ENCODE results near the gene MAN2B2. TPM values are rescaled to one million over a fixed set of nuclear protein-coding genes. Genes with fewer than 3 reads are reported as not detected.

MAN2B2 gene
- polyA plus RNA-seq, 1 donor (not counting 4 experiments of a cell fraction or from before 2014, with no cell fraction given): 7.4 TPM

DNA sequence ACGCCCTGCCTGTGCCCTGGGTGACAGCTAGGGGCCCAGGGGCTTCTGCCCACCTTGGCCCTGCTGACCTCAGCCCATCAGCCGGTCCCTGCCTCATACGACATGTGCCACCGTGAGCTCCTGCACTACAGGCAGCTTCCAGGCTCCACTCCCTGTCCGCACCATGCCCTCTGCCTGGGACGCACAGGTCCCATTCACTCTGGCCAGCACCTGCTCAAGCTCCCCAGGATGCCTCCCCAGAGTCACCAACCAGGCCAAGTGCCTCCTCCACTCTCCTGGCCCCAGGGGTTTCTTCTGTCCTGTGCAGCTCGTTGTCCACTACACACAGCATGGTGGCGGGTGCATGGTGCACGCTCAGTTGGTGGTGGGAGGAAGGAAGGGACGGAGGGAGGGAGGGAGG is 45.3 kb downstream of the MAN2B2 start:
- Histone ChIP-seq H3K9me3 (ENCODE audit: control insufficient read depth, low read depth, low read length) (no peaks in the 10 kb centered on the region), H2AFZ (ENCODE audit: control insufficient read depth, low read length) (no peak overlapping the region), H4K20me1 (ENCODE audit: control insufficient read depth, extremely low read depth, insufficient read depth, low read length) (no peaks in the 10 kb centered on the region), H3K36me3 (ENCODE audit: control insufficient read depth in 2 of 2, extremely low read depth in 1 of 2, insufficient read depth in 2 of 2, low read length in 2 of 2) (peaks cover 3 to 15% of the 10 kb centered on the region in 2 experiments), H3K4me2 (ENCODE audit: control insufficient read depth, extremely low read depth, insufficient read depth, low read depth, low read length) (no peak overlapping the region), H3K79me2 (ENCODE audit: control insufficient read depth, insufficient read depth, low read length) (no peaks in the 10 kb centered on the region), H3K9ac (ENCODE audit: control insufficient read depth, extremely low read depth, insufficient read depth, low read length) (no peak overlapping the region), H3K9me1 (ENCODE audit: control insufficient read depth, extremely low read depth, insufficient read depth, low read length) (no peaks in the 10 kb centered on the region), H3K27me3 (ENCODE audit: control insufficient read depth, extremely low read depth, insufficient read depth, low read length) (no peaks in the 10 kb centered on the region), H3K4me3 (ENCODE audit: control insufficient read depth in 2 of 3, extremely low read depth in 1 of 3, insufficient read depth in 2 of 3, low read depth in 1 of 3, low read length in 3 of 3) (no peak overlapping the region), H3K4me1 (ENCODE audit: control insufficient read depth, extremely low read depth, insufficient read depth, low read length) (no peaks in the 10 kb centered on the region), H3K27ac (ENCODE audit: control insufficient read depth, insufficient read depth, low read length) (no peak overlapping the region)
- FAIRE-seq (no peak), DNase-seq (ENCODE audit: low read depth, low spot score) (no peak)
- no peak for TF ChIP-seq CTCF (optimal IDR thresholded peaks at IDR 0.05 in 1 of 3, IDR thresholded peaks at IDR 0.05 in 1 of 3, conservative IDR thresholded peaks at IDR 0.05 in 1 of 3; ENCODE audit: extremely low read depth in 1 of 3, insufficient read depth in 2 of 3, low read length in 3 of 3)
- TF ChIP-seq EZH2 (IDR thresholded peaks at IDR 0.05; ENCODE audit: low read length): no peak
- dilution Hi-C loops (cut with MboI; ENCODE audit: extremely low pct_ligation_motif_present, low sequenced_read_pairs): no loop called here

DNA sequence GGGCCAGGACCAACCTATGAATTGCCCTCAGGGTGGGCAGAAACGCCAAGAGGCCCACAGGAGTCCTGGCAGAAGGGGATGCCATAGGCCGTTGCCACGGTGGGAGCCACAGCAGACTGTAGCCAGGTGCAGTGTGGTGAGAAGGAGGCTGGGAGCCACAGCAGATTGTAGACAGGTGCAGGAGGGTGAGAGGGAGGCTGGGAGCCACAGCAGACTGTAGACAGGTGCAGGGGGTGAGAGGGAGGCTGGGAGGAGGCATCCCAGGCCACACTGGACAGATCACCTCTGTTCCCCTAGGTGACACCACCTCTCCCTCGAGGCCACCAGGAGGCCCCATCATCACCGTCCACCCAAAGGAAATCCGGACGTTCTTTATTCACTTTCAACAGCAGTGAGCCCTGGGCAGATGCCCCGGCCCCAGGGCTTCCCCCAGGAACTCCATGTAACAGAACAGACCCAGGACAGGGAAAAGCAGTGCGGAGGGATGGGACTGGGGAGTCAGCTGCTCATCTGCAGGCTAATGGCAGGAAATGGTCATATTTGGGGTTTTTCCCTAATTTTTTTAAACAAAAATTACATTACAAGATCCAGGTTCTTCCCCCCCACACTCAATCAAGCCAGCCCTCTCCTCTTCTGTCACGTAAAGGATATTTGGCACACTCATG is 46.0 kb downstream of the MAN2B2 start:
- Histone ChIP-seq H3K4me3 (ENCODE audit: control insufficient read depth in 2 of 3, extremely low read depth in 1 of 3, insufficient read depth in 2 of 3, low read depth in 1 of 3, low read length in 3 of 3) (no peak overlapping the region), H4K20me1 (ENCODE audit: control insufficient read depth, extremely low read depth, insufficient read depth, low read length) (no peaks in the 10 kb centered on the region), H3K36me3 (ENCODE audit: control insufficient read depth in 2 of 2, extremely low read depth in 1 of 2, insufficient read depth in 2 of 2, low read length in 2 of 2) (peaks cover 3 to 14% of the 10 kb centered on the region in 2 experiments), H3K4me1 (ENCODE audit: control insufficient read depth, extremely low read depth, insufficient read depth, low read length) (no peaks in the 10 kb centered on the region), H3K27ac (ENCODE audit: control insufficient read depth, insufficient read depth, low read length) (no peak overlapping the region), H3K9me1 (ENCODE audit: control insufficient read depth, extremely low read depth, insufficient read depth, low read length) (no peaks in the 10 kb centered on the region), H3K9me3 (ENCODE audit: control insufficient read depth, low read depth, low read length) (no peaks in the 10 kb centered on the region), H2AFZ (ENCODE audit: control insufficient read depth, low read length) (no peak overlapping the region), H3K9ac (ENCODE audit: control insufficient read depth, extremely low read depth, insufficient read depth, low read length) (no peak overlapping the region), H3K27me3 (ENCODE audit: control insufficient read depth, extremely low read depth, insufficient read depth, low read length) (no peaks in the 10 kb centered on the region), H3K4me2 (ENCODE audit: control insufficient read depth, extremely low read depth, insufficient read depth, low read depth, low read length) (no peak overlapping the region), H3K79me2 (ENCODE audit: control insufficient read depth, insufficient read depth, low read length) (no peaks in the 10 kb centered on the region)
- DNase-seq (ENCODE audit: low read depth, low spot score): no peak
- FAIRE-seq: no peak
- TF ChIP-seq EZH2 (IDR thresholded peaks at IDR 0.05; ENCODE audit: low read length) (no peak), CTCF (optimal IDR thresholded peaks at IDR 0.05 in 1 of 3, IDR thresholded peaks at IDR 0.05 in 1 of 3, conservative IDR thresholded peaks at IDR 0.05 in 1 of 3; ENCODE audit: extremely low read depth in 1 of 3, insufficient read depth in 2 of 3, low read length in 3 of 3) (no peak)
- dilution Hi-C loops (cut with MboI; ENCODE audit: extremely low pct_ligation_motif_present, low sequenced_read_pairs): no loop called here
